GM21825 (cell line): Measurements from ENCODE around the gene WDR54.
"Not testable (repeated sequence)": the region's sequence is repeated elsewhere in the genome, so short reads cannot be mapped to it uniquely, and the experiment has no call there.

Experiments
- ATAC-seq: cut with Tn5 transposase; IDR thresholded peaks from one replicate; pipeline ENCODE4 v1.9.1; 2021; ENCODE audit warnings: mild to moderate bottlenecking, moderate library complexity; ENCODE audit not compliant: unreplicated experiment

WDR54 gene

DNA sequence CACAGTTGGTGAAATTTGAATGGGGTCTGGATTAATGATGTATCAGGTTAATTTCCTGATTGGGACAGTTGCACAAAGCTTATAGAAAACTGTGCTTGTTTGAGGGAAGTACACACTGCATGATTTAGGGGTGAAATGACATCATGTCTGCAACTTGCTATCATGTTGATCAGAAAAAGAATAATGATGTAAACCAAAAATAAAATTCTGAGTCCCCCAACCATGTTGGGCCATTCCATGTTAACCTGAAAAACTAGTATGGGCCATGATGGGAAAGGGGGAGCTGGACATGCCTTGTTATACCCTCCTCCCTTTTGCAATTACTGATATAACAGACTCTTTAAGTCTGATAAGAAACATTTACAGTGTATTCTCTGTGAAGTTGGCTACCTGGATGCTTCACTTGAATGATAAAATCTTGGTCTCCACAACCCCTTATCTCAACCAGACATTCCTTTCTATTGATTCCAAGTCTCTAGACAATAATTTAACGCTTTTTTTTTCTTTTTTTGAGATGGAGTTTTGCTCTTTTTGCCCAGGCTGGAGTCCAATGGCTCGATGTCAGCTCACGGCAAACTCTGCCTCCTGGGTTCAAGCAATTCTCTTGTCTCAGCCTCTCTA is 29.1 kb downstream of the WDR54 start:
- no peak for ATAC-seq

DNA sequence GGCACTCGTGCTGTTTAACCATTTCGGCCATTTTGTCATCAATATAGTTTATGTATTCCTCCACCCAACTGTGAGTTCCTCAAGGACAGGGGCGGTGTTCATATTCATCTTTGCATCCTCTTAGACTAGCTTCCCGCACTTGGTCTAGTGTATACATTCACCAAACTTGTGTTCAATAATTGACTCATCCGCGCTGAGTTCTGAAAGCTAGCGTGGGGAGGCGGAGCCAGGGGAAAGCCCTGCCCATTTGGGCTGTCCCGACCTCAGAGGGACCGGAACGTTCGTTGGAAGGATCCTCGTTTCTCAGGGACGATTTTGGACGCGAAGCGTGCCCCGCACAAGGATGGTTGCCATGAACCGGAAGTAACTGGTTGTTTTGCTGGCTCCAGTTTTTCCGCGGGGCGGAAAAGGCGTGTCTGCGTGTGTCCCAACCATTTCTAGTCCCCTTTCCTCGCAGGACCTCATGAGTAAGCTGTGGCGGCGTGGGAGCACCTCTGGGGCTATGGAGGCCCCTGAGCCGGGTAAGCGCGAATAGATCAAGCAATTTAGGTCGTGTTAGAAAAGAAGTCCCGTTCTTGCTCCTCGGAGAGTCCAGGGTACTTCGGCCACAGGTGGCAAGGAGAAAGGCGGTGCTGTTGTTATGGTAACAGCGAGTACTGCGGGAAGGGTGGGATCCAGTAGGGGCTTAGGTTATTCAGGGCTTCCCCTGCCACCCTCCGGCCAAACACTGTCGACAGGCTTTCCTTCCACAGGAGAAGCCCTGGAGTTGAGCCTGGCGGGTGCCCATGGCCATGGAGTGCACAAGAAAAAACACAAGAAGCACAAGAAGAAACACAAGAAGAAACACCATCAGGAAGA is 33.4 kb downstream of the WDR54 start, which contains the start of gene INO80B:
Gene INO80B (plus strand): TSS at position 434 of the 858 bp plus-strand sequence. CDS start 30 bp downstream, at position 464.
- ATAC-seq, result peak; percentile 41

GRCh38 chr2:74457129-74457548 is 35.6 kb downstream of the WDR54 start:
- no peak for ATAC-seq

- peak; percentile 33 for ATAC-seq
Observed at GRCh38 chr2:74457549-74458131, 36.1 kb downstream of the WDR54 start.

DNA sequence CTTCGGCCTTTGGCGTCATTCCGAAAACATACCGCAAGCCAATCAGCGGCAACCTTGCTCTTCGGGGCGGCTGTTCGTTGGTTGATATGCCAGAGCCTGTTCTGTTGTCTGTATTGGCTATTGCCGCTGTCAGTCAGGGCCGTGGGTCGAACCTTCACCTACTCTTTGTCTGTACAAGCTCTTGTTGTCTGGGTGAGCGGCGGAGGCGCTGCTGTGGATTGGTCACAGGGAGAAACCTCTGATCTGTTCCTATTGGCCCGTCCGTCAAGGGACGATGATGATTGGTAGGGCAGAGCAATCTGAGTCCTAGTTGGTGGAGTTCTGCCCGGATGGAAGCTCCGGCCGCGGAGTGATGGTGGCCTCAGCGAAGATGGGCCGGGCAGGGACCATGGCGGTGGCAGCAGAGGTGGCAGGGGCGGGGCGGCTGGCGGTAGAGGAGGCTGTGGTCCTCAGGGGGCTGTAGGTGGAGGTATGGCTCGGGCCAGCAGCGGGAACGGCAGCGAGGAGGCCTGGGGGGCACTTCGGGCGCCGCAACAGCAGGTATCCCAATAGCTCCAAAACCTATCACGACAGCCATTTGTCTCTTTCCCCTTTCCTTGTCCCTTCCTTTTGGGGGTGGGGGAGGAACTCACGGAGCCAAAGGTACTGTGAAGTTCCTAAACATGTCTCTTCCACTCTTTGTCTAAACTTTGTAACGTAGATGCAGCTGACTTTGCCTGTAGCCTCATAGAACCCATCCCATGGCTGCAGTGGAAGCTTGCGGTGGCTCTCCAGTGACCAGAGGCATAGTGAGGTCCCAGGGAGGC is 36.8 kb downstream of the WDR54 start, which contains the start of gene WBP1:
Gene WBP1 (plus strand): TSS at position 307 of the 806 bp plus-strand sequence. CDS start 165 bp downstream, at position 472.
- peak; percentile 79 for ATAC-seq

DNA sequence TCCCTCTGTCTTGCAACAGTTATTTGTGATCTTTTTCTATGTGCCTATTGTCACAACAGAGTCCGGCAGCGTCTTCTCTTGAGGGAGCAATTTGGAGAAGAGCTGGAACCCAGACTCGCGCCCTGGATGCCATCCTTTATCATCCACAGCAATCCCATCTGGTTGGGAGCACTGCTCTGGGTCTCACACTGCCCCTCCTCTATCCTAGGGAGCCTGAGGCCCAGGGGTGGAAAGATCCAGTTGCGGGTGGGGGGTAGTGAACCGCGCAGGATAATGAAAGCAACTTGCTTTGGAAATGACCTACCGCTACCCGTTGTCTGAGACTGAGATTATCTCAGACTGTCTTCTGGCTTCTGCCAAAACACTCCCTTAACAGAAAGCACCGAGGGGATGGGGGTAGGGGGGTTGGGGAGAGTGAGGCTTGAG is 37.4 kb downstream of the WDR54 start:
- ATAC-seq, result no peak

- not testable (repeated sequence) for ATAC-seq
Observed at GRCh38 chr2:74459503-74460118, 38.1 kb downstream of the WDR54 start.

DNA sequence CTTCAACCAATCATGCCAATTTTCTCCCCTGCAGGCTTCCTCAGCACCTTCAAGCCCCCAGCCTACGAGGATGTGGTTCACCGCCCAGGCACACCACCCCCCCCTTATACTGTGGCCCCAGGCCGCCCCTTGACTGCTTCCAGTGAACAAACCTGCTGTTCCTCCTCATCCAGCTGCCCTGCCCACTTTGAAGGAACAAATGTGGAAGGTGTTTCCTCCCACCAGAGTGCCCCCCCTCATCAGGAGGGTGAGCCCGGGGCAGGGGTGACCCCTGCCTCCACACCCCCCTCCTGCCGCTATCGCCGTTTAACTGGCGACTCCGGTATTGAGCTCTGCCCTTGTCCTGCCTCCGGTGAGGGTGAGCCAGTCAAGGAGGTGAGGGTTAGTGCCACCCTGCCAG is 38.7 kb downstream of the WDR54 start:
- ATAC-seq, result not testable (repeated sequence)

DNA sequence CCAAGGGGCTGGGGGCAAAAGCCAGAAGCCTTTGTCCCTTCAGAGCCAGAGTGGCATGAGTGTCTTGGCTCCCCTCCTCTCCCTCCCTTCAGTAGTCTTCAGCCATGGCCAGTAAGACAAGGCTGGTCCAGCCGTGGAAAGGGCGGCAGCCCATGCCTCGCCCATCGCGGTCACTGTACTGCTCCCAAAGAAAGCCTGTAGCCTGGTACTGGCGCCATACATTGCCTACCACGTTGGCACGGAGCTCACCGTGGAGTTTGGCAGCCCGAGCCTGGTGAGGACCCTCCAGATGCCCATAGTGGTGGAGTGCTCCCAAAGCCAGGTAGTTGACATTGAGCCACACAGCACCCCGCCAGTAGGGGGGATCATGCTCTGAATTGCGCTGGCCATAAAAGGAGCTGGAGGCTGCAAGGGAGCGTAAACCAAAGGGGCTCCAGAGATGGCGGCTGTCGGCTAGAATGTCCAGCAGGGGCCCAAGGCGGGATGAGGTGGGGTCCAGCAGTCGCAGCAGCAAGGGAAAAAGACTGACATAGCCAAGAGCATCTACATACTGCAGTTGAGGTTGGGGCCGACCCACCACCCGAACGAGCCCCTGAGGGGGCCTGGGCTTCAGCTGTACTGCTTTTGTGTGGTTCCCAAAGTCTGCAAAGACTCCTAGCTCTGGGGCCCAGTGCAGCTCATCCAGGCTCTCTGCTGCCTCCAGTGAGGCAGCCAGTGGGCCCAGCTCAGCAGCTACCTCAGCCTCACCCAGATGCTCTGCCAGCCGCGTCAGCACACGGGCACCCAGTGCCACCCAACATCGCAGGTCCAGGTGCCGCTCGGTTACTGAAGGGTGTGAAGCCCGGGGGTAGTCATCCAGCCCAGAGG is 39.9 kb downstream of the WDR54 start:
- no peak for ATAC-seq

- no peak for ATAC-seq
Observed at GRCh38 chr2:74462054-74462785, 40.7 kb downstream of the WDR54 start.

- no peak for ATAC-seq
Observed at GRCh38 chr2:74462786-74463105, 41.2 kb downstream of the WDR54 start.

DNA sequence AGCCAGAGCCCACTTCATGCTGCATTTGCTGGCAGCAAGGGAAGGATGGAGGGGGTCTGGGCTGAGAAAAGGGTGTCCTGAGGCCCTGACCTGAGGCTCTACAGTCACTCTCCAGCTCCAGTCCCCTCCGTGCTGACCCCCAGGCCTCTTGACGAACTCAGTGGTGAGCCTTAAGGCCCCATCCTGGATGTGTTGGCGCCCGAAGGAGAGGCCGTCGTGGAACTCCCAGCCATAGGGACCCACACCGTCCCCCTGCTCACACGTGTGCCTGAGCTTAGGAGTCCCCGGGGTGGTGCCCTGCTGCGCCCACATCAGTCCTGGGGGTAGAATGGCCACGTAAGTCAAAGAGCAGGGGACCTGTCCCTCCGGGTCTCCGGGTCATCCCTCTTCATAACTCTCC is 42.9 kb downstream of the WDR54 start:
- ATAC-seq, result no peak

GRCh38 chr2:74470742-74471141 is 49.2 kb downstream of the WDR54 start:
- ATAC-seq, result not testable (repeated sequence)

DNA sequence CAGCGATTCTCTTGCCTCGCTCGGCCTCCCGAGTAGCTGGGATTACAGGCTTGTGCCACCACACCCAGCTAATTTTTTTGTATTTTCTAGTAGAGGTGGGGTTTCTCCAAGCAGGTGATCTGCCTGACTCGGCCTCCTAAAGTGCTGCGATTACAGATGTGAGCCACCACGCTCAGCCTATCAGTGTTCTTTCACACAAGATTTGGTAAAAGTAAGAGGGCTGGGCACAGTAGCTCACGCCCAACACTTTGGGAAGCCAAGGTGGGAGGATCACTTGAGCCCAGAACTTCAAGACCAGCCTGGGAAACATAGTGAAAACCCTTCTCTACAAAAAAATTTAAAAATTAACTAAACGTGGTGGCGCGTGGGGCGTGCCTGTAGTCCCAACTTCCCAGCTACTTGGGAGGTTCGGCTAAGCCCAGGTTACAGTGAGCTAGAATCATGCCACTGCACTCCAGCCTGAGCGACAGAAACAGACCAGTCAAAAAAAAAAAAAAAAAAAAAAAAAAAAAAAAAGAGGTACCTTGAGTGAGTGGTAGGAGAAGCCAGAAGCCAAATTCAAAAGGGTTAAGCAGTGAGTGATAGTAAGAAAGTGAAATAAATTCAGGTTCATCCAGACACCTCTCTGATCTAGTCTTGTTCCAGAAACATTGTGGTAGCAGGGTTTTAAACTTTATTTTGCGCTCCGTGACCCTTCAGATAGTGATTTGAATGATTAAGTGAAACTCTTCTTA is 50.0 kb downstream of the WDR54 start:
- ATAC-seq, result no peak

DNA sequence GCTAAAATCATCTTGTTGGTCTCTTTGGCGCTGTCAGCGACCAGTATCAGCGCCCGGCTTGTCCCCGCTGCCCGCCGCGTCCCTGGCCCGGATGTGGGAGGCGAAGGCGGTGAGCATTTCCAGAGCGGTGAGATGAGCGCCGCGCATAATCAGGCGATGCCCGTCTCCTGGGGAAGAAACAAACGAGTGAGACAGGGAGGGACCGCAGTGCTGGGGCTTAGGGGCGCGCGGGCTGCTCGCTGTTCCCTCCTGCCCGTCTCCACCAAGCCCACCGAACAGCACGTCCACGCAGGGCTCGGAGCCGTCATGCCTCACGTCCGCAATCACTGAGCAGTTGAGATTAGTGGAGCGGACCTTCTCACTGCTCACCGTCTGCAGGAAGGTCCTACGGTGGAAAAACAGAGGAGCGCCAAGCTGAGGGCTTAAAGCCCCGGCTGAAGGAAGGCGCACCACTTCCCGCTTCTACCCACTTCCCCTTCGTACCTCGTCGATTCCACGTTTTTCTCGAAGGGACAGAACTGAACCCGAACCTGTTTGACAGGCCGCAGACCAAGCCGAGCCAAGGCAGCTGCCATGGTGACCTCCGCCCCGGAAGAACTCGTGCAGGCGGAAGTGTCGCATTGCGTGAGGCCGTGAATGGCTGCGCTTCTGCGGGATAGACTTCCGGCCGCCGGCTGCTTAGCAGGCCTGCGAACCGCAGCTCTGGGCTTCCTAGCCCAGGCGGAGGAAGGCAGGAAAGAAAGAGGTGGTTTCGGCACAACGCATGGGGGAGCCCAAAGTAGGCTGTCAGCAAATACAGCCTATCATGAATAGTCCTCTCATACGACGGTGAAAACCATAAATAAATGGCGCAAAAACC is 50.8 kb downstream of the WDR54 start, which contains the start of gene MRPL53:
Gene MRPL53 (minus strand): TSS at position 595 of the 859 bp plus-strand sequence. CDS start 20 bp downstream, at position 575.
- ATAC-seq, result peak; percentile 84

DNA sequence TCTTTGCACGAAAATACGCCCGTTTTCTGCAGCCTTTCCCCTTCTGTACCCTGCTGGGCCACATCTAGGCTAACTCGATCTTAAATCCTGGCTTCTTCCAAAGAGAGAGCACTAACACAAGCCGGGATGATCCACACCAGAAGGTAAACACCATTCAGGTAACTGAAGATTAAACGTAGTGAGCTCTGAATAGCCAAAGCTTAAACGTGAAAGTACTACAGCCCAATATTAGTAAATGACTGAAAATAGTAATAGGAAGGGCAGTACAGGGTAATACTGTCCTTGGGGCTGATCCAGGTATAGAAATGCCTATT is 51.4 kb downstream of the WDR54 start:
- ATAC-seq, result no peak

DNA sequence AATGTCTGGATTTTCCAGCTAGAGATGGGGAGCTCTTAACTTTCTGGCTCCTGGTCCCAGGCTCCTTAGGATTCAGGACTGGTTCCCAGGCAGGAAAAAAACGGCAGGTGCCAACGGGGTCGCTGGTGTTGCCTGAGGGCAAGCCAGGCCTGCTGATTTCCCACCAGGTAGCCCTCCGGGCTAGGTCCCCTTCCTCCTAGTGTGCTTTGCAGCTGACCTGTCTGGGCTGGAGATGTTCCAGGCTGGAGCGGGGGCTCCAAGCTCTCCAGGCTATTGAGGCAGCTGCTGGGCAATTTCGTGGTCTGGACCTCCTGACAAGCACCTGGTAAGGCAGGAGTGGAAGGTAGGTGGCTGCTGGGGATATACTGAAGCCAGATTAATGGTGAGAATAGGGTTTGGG is 53.0 kb downstream of the WDR54 start:
- ATAC-seq, result no peak
